ENCODE results near the gene RAB1A. TPM values are rescaled to one million over a fixed set of nuclear protein-coding genes. Genes with fewer than 3 reads are reported as not detected.

Gene RAB1A
- polyA plus RNA-seq, 2 of the 4 experiments (the other 2 are of a cell fraction) = 308 to 417 TPM

DNA sequence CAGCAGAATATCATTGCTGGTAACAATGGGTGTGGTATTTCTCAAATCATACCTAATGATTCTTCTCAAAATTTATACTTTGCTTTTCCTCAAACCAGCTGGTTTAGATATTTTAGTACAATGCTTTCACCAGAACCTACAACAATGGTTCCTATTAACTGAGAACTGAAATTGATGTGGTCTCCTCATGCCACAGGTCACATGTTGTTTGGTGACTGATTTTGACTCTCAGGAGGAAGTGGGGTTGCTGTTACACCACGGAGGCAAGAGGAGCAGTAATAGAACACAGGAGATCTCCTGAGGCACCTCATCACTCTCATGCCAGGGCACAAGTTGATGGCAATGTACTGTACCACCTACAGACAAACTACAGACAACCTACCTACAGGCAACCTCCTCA is 76.7 kb downstream of the RAB1A start:
- WGBS (ENCODE audit: missing lambda C conversion rate) = 11% methylated on average over 1 of the region's 1 CpG
- FAIRE-seq (no peak), ATAC-seq (no peak), DNase-seq (ENCODE audit: low read depth in 1 of 2, low spot score in 1 of 2) (no peak)
- TF ChIP-seq HEYL (CRISPR knock-in tag; IDR thresholded peaks at IDR 0.05) = no peak
- TF ChIP-seq RNF2 (IDR thresholded peaks at IDR 0.05; ENCODE audit: borderline replicate concordance, low read depth) = no peak
- no peak for TF ChIP-seq KDM1A (IDR thresholded peaks at IDR 0.05; ENCODE audit: low read depth)
- TF ChIP-seq POLR2A (IDR thresholded peaks at IDR 0.05; ENCODE audit: low read length) = no peak
- TF ChIP-seq, protein P1, sequence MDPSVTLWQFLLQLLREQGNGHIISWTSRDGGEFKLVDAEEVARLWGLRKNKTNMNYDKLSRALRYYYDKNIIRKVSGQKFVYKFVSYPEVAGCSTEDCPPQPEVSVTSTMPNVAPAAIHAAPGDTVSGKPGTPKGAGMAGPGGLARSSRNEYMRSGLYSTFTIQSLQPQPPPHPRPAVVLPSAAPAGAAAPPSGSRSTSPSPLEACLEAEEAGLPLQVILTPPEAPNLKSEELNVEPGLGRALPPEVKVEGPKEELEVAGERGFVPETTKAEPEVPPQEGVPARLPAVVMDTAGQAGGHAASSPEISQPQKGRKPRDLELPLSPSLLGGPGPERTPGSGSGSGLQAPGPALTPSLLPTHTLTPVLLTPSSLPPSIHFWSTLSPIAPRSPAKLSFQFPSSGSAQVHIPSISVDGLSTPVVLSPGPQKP (IDR thresholded peaks at IDR 0.05; ENCODE audit: low read depth, low read length) = no peak
- no peak for TF ChIP-seq CBX8 (IDR thresholded peaks at IDR 0.05)
- TF ChIP-seq HDAC2 (IDR thresholded peaks at IDR 0.05) = no peak
- TF ChIP-seq EP300 (IDR thresholded peaks at IDR 0.05) = no peak
- TF ChIP-seq E2F6 (IDR thresholded peaks at IDR 0.05; ENCODE audit: borderline replicate concordance, low read depth) = no peak
- no peak for TF ChIP-seq BHLHE40 (IDR thresholded peaks at IDR 0.05; ENCODE audit: low read depth, low read length)
- TF ChIP-seq FOSL2 (IDR thresholded peaks at IDR 0.05) = no peak
- TF ChIP-seq FOSL2 (CRISPR knock-in tag; IDR thresholded peaks at IDR 0.05) = no peak
- Histone ChIP-seq H3K9me3 (peaks cover 6% of the 10 kb centered on the region; the same call in 2 of the 3 replicates), H3K4me2 (no peak overlapping the region), H3K4me1 (peaks cover 16% of the 10 kb centered on the region), H3K27ac (no peak overlapping the region), H3K4me3 (no peak overlapping the region)
- ChIA-PET CTCF (interaction anchor here (0.5 to 6.5 kb wide), 7 partner anchors 11 to 565 kb away, joined by 3 to 35 read pairs (median 5); no protein-coding TSS in a partner anchor), POLR2A (no interaction called here)

GRCh38 chr2:65050931-65051330 is 79.0 kb downstream of the RAB1A start:
- Histone ChIP-seq H3K9me3 (peaks cover 8% of the 10 kb centered on the region; the same call in 2 of the 3 replicates), H3K27ac (no peak overlapping the region), H3K4me2 (no peak overlapping the region), H3K4me1 (peaks cover 7% of the 10 kb centered on the region), H3K4me3 (no peak overlapping the region)
- DNase-seq (ENCODE audit: low read depth in 1 of 2, low spot score in 1 of 2) (no peak), ATAC-seq (no peak), FAIRE-seq (no peak)
- TF ChIP-seq HES2 (IDR thresholded peaks at IDR 0.05) (no peak), CHD2 (IDR thresholded peaks at IDR 0.05; ENCODE audit: low read length, partially characterized antibody) (no peak), CHD4 (IDR thresholded peaks at IDR 0.05; ENCODE audit: borderline replicate concordance) (no peak), KDM1A (IDR thresholded peaks at IDR 0.05; ENCODE audit: low read depth) (no peak), TP53 (CRISPR knock-in tag; IDR thresholded peaks at IDR 0.05) (no peak), E2F6 (IDR thresholded peaks at IDR 0.05; ENCODE audit: borderline replicate concordance, low read depth) (no peak), RAD21 (conservative IDR thresholded peaks at IDR 0.05 in 1 of 2, IDR thresholded peaks at IDR 0.05 in 1 of 2) (no peak)
- TF ChIP-seq, protein P2, sequence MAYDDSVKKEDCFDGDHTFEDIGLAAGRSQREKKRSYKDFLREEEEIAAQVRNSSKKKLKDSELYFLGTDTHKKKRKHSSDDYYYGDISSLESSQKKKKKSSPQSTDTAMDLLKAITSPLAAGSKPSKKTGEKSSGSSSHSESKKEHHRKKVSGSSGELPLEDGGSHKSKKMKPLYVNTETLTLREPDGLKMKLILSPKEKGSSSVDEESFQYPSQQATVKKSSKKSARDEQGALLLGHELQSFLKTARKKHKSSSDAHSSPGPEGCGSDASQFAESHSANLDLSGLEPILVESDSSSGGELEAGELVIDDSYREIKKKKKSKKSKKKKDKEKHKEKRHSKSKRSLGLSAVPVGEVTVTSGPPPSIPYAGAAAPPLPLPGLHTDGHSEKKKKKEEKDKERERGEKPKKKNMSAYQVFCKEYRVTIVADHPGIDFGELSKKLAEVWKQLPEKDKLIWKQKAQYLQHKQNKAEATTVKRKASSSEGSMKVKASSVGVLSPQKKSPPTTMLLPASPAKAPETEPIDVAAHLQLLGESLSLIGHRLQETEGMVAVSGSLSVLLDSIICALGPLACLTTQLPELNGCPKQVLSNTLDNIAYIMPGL (CRISPR knock-in tag; IDR thresholded peaks at IDR 0.05; ENCODE audit: borderline replicate concordance) = no peak
- ChIA-PET CTCF (interaction anchor here (0.7 to 6.5 kb wide), 3 partner anchors 10 to 133 kb away, joined by 3 to 35 read pairs (median 23); no protein-coding TSS in a partner anchor), POLR2A (interaction anchor here (0.6 kb wide), 1 partner anchor 69 kb away, joined by 3 read pairs; no protein-coding TSS in a partner anchor)
- WGBS (ENCODE audit: missing lambda C conversion rate) = 65% methylated on average over 3 of the region's 3 CpGs

All from A549 (cell line).